SK-N-SH treated with all-trans-retinoic acid at 6 μM for 48 hours (cell line): ENCODE data around the gene NPAS3.
A peak's percentile ranks its signal among the peaks of the same experiment; 100 is the strongest.

Source experiments
- ATAC-seq: fragments of 200-7000 bp; cut with Tn5 transposase; 3 replicates; pipeline ENCODE4 v1.9.1; 2020; ENCODE audit warnings: mild to moderate bottlenecking, moderate library complexity
- ARNTL ChIP-seq: fragments of 450-650 bp; formaldehyde crosslinking; IDR thresholded peaks from 2 replicates; pipeline ENCODE4 v1.5.0; 2020; ENCODE audit warnings: low read depth, mild to moderate bottlenecking, moderate library complexity, borderline replicate concordance
- BACH2 ChIP-seq: fragments of 250-450 bp; sonication (Bioruptor Pico); IDR thresholded peaks from 2 replicates; pipeline ENCODE4 v1.9.0; 2021; ENCODE audit warnings: mild to moderate bottlenecking, borderline replicate concordance
- CSDC2 ChIP-seq: fragments of 250-450 bp; sonication (Bioruptor Pico); IDR thresholded peaks from 2 replicates; pipeline ENCODE4 v1.5.0; 2020; ENCODE audit warnings: mild to moderate bottlenecking, moderate library complexity
- CSRNP3 ChIP-seq: fragments of 250-450 bp; sonication (Bioruptor Pico); IDR thresholded peaks from 2 replicates; pipeline ENCODE4 v1.5.1; 2021; ENCODE audit warnings: mild to moderate bottlenecking, moderate library complexity
- ESRRG ChIP-seq: fragments of 250-450 bp; sonication (Bioruptor Pico); IDR thresholded peaks from 2 replicates; pipeline ENCODE4 v1.6.1; 2021; ENCODE audit warnings: mild to moderate bottlenecking
- GLIS3 ChIP-seq: fragments of 250-450 bp; sonication (Bioruptor Pico); IDR thresholded peaks from 2 replicates; pipeline ENCODE4 v1.5.0; 2020; ENCODE audit warnings: mild to moderate bottlenecking, moderate library complexity
- ISL1 ChIP-seq: fragments of 250-450 bp; sonication (Bioruptor Pico); IDR thresholded peaks from 2 replicates; pipeline ENCODE4 v2.1.2; 2022; ENCODE audit warnings: mild to moderate bottlenecking, moderate library complexity
- OSR1 ChIP-seq: fragments of 250-450 bp; sonication (Bioruptor Pico); IDR thresholded peaks from 2 replicates; pipeline ENCODE4 v1.8.0; 2022; ENCODE audit warnings: moderate library complexity, mild to moderate bottlenecking, inconsistent platforms
- POU6F1 ChIP-seq: fragments of 250-450 bp; sonication (Bioruptor Pico); IDR thresholded peaks from 2 replicates; pipeline ENCODE4 v1.8.0; 2021; ENCODE audit warnings: low read depth, mild to moderate bottlenecking, moderate library complexity, borderline replicate concordance
- RARB ChIP-seq: fragments of 250-450 bp; sonication (Bioruptor Pico); IDR thresholded peaks from 2 replicates; pipeline ENCODE4 v1.8.0; 2021; ENCODE audit warnings: mild to moderate bottlenecking, moderate library complexity
- SNAI2 ChIP-seq: fragments of 250-450 bp; sonication (Bioruptor Pico); IDR thresholded peaks from 2 replicates; pipeline ENCODE4 v1.5.0; 2020; ENCODE audit warnings: mild to moderate bottlenecking, moderate library complexity
- TCF4 ChIP-seq: fragments of 250-450 bp; sonication (Bioruptor Pico); IDR thresholded peaks from 2 replicates; pipeline ENCODE4 v1.8.0; 2021; ENCODE audit warnings: mild to moderate bottlenecking, moderate library complexity, borderline replicate concordance
- TOX ChIP-seq: fragments of 250-450 bp; sonication (Bioruptor Pico); IDR thresholded peaks from 2 replicates; pipeline ENCODE4 v1.8.0; 2021; ENCODE audit warnings: mild to moderate bottlenecking, moderate library complexity, borderline replicate concordance
- ZC3H10 ChIP-seq: fragments of 250-450 bp; sonication (Bioruptor Pico); IDR thresholded peaks from 2 replicates; pipeline ENCODE4 v1.5.1; 2021; ENCODE audit warnings: mild to moderate bottlenecking, moderate library complexity
- ZFP3 ChIP-seq: fragments of 250-450 bp; sonication (Bioruptor Pico); IDR thresholded peaks from 2 replicates; pipeline ENCODE4 v1.5.0; 2020; ENCODE audit warnings: mild to moderate bottlenecking, moderate library complexity
- ZFP30 ChIP-seq: fragments of 450-650 bp; formaldehyde crosslinking; IDR thresholded peaks from 2 replicates; pipeline ENCODE4 v1.5.0; 2022; ENCODE audit warnings: mild to moderate bottlenecking, moderate library complexity
- ZNF565 ChIP-seq: fragments of 450-650 bp; formaldehyde crosslinking; conservative IDR thresholded peaks from 2 replicates; pipeline ENCODE4 v1.5.0; 2020; ENCODE audit warnings: low read depth, mild to moderate bottlenecking, moderate library complexity
- ZNF70 ChIP-seq: fragments of 450-650 bp; formaldehyde crosslinking; IDR thresholded peaks from 2 replicates; pipeline ENCODE4 v1.5.0; 2020; ENCODE audit warnings: mild to moderate bottlenecking, moderate library complexity
- TF ChIP-seq, protein P1 (sequence below): fragments of 250-450 bp; sonication (Bioruptor Pico); IDR thresholded peaks from 2 replicates; pipeline ENCODE4 v1.5.0; 2020; ENCODE audit warnings: mild to moderate bottlenecking, moderate library complexity
- TF ChIP-seq, protein P2 (sequence below): fragments of 250-450 bp; sonication (Bioruptor Pico); IDR thresholded peaks from 2 replicates; pipeline ENCODE4 v1.8.0; 2020; ENCODE audit warnings: mild to moderate bottlenecking, moderate library complexity, borderline replicate concordance
- TF ChIP-seq, protein P3 (sequence below): fragments of 250-450 bp; sonication (Bioruptor Pico); IDR thresholded peaks from 2 replicates; pipeline ENCODE4 v1.5.1; 2020; ENCODE audit warnings: low read depth, mild to moderate bottlenecking, moderate library complexity

NPAS3 gene

GRCh38 chr14:33114331-33114730 is 175.7 kb downstream of the NPAS3 start:
- ATAC-seq: no peak
- TF ChIP-seq ZNF565 (CRISPR knock-in tag): no peak
- no peak for TF ChIP-seq SNAI2 (CRISPR knock-in tag)
- no peak for TF ChIP-seq ZNF70 (CRISPR knock-in tag)
- TF ChIP-seq CSRNP3: no peak
- TF ChIP-seq TCF4: no peak
- no peak for TF ChIP-seq TOX
- no peak for TF ChIP-seq ZFP30 (CRISPR knock-in tag)
- TF ChIP-seq CSDC2 (CRISPR knock-in tag): no peak
- no peak for TF ChIP-seq ZFP3 (CRISPR knock-in tag)
- TF ChIP-seq, protein P1, sequence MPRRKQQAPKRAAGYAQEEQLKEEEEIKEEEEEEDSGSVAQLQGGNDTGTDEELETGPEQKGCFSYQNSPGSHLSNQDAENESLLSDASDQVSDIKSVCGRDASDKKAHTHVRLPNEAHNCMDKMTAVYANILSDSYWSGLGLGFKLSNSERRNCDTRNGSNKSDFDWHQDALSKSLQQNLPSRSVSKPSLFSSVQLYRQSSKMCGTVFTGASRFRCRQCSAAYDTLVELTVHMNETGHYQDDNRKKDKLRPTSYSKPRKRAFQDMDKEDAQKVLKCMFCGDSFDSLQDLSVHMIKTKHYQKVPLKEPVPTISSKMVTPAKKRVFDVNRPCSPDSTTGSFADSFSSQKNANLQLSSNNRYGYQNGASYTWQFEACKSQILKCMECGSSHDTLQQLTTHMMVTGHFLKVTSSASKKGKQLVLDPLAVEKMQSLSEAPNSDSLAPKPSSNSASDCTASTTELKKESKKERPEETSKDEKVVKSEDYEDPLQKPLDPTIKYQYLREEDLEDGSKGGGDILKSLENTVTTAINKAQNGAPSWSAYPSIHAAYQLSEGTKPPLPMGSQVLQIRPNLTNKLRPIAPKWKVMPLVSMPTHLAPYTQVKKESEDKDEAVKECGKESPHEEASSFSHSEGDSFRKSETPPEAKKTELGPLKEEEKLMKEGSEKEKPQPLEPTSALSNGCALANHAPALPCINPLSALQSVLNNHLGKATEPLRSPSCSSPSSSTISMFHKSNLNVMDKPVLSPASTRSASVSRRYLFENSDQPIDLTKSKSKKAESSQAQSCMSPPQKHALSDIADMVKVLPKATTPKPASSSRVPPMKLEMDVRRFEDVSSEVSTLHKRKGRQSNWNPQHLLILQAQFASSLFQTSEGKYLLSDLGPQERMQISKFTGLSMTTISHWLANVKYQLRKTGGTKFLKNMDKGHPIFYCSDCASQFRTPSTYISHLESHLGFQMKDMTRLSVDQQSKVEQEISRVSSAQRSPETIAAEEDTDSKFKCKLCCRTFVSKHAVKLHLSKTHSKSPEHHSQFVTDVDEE (CRISPR knock-in tag): no peak
- no peak for TF ChIP-seq ZC3H10 (CRISPR knock-in tag)
- TF ChIP-seq, protein P2, sequence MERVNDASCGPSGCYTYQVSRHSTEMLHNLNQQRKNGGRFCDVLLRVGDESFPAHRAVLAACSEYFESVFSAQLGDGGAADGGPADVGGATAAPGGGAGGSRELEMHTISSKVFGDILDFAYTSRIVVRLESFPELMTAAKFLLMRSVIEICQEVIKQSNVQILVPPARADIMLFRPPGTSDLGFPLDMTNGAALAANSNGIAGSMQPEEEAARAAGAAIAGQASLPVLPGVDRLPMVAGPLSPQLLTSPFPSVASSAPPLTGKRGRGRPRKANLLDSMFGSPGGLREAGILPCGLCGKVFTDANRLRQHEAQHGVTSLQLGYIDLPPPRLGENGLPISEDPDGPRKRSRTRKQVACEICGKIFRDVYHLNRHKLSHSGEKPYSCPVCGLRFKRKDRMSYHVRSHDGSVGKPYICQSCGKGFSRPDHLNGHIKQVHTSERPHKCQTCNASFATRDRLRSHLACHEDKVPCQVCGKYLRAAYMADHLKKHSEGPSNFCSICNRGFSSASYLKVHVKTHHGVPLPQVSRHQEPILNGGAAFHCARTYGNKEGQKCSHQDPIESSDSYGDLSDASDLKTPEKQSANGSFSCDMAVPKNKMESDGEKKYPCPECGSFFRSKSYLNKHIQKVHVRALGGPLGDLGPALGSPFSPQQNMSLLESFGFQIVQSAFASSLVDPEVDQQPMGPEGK (CRISPR knock-in tag): no peak
- no peak for TF ChIP-seq ARNTL
- TF ChIP-seq ISL1: no peak
- TF ChIP-seq ESRRG (CRISPR knock-in tag): no peak
- TF ChIP-seq POU6F1: no peak
- TF ChIP-seq GLIS3: no peak
- no peak for TF ChIP-seq RARB (CRISPR knock-in tag)
- no peak for TF ChIP-seq OSR1 (CRISPR knock-in tag)
- TF ChIP-seq, protein P3, sequence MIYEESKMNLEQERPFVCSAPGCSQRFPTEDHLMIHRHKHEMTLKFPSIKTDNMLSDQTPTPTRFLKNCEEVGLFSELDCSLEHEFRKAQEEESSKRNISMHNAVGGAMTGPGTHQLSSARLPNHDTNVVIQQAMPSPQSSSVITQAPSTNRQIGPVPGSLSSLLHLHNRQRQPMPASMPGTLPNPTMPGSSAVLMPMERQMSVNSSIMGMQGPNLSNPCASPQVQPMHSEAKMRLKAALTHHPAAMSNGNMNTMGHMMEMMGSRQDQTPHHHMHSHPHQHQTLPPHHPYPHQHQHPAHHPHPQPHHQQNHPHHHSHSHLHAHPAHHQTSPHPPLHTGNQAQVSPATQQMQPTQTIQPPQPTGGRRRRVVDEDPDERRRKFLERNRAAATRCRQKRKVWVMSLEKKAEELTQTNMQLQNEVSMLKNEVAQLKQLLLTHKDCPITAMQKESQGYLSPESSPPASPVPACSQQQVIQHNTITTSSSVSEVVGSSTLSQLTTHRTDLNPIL (CRISPR knock-in tag): no peak

GRCh38 chr14:33118668-33119067 is 180.0 kb downstream of the NPAS3 start:
- peak; percentile 61 for ATAC-seq
- no peak for TF ChIP-seq TCF4
- no peak for TF ChIP-seq CSRNP3
- TF ChIP-seq BACH2 (CRISPR knock-in tag): no peak
- no peak for TF ChIP-seq GLIS3
- TF ChIP-seq, protein P3 (CRISPR knock-in tag): no peak
- TF ChIP-seq ARNTL: no peak
- no peak for TF ChIP-seq RARB (CRISPR knock-in tag)
